Measurements from ENCODE around the gene CDC37L1. TPM values are rescaled to one million over a fixed set of nuclear protein-coding genes. Genes with fewer than 3 reads are reported as not detected.
A peak's percentile ranks its signal among the peaks of the same experiment; 100 is the strongest.
"Not testable (repeated sequence)": the region's sequence is repeated elsewhere in the genome, so short reads cannot be mapped to it uniquely, and the experiment has no call there.

CDC37L1 gene
- total RNA-seq, 1 donor from 2014 or later = 10.7 TPM

DNA sequence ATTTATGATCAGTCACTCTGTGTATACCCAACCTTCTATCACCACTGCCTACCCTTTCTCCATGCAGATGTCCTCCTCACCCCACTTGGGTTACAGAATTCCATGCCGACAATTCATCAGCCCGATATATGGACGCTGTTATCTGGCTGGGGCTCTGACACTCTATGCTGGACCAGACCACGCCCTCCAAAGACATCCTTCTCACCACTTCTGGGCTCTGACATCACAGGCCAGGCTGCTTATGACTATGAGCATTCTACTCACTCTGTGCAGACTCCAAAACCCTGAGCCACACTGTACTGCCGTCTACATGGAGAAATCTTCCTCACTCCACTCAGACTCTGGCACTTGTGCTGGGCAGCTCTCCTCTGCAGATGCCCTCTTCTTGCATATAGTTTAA is 69.2 kb downstream of the CDC37L1 start:
- no peaks in the 10 kb centered on the region for H3K9me3 Mint-ChIP-seq (ENCODE audit: unreplicated experiment)
- DNase-seq (ENCODE audit: low spot score) = no peak
- H3K27ac Mint-ChIP-seq (ENCODE audit: unreplicated experiment) = no peak overlapping the region
- TF ChIP-seq, protein P1, sequence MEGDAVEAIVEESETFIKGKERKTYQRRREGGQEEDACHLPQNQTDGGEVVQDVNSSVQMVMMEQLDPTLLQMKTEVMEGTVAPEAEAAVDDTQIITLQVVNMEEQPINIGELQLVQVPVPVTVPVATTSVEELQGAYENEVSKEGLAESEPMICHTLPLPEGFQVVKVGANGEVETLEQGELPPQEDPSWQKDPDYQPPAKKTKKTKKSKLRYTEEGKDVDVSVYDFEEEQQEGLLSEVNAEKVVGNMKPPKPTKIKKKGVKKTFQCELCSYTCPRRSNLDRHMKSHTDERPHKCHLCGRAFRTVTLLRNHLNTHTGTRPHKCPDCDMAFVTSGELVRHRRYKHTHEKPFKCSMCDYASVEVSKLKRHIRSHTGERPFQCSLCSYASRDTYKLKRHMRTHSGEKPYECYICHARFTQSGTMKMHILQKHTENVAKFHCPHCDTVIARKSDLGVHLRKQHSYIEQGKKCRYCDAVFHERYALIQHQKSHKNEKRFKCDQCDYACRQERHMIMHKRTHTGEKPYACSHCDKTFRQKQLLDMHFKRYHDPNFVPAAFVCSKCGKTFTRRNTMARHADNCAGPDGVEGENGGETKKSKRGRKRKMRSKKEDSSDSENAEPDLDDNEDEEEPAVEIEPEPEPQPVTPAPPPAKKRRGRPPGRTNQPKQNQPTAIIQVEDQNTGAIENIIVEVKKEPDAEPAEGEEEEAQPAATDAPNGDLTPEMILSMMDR (IDR thresholded peaks at IDR 0.05; ENCODE audit: unreplicated experiment) = no peak
- H3K4me1 Mint-ChIP-seq (ENCODE audit: unreplicated experiment) = no peaks in the 10 kb centered on the region
- H3K36me3 Mint-ChIP-seq (ENCODE audit: low read depth, unreplicated experiment) = no peaks in the 10 kb centered on the region
- no peaks in the 10 kb centered on the region for H3K27me3 Mint-ChIP-seq (ENCODE audit: unreplicated experiment)
- no peak overlapping the region for H3K4me3 Mint-ChIP-seq (ENCODE audit: unreplicated experiment)

DNA sequence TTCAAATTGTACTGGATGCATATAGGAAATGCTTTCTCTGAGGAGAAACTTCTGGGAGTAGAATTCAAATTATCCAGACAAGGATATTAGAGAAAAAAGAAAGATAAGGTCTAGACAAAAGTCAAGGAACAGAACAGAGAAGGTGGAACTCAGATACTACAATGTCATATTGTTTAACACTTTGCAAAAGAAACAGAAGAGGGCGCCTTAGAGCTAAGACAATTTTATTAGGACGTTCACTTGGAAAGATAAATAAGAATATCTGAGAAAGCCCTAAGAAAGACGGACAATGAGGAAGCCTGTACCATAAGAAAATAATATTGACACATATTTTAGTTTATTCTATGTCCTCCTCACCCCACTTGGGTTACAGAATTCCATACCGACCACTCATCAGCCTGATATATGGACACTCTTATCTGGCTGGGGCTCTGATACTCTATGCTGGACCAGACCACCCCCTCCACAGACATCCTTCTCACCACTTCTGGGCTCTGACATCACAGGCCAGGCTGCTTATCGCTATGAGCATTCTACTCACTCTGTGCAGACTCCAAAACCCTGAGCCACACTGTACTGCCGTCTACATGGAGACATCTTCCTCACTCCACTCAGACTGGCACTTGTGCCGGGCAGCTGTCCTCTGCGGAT is 70.8 kb downstream of the CDC37L1 start:
- TF ChIP-seq, protein P1 (IDR thresholded peaks at IDR 0.05; ENCODE audit: unreplicated experiment) = peak; percentile 26
- Mint-ChIP-seq H3K4me1 (ENCODE audit: unreplicated experiment) (peaks cover 3% of the 10 kb centered on the region), H3K9me3 (ENCODE audit: unreplicated experiment) (no peaks in the 10 kb centered on the region), H3K4me3 (ENCODE audit: unreplicated experiment) (no peak overlapping the region), H3K27me3 (ENCODE audit: unreplicated experiment) (no peaks in the 10 kb centered on the region), H3K27ac (ENCODE audit: unreplicated experiment) (no peak overlapping the region), H3K36me3 (ENCODE audit: low read depth, unreplicated experiment) (no peaks in the 10 kb centered on the region)
- DNase-seq (ENCODE audit: low spot score) = no peak

DNA sequence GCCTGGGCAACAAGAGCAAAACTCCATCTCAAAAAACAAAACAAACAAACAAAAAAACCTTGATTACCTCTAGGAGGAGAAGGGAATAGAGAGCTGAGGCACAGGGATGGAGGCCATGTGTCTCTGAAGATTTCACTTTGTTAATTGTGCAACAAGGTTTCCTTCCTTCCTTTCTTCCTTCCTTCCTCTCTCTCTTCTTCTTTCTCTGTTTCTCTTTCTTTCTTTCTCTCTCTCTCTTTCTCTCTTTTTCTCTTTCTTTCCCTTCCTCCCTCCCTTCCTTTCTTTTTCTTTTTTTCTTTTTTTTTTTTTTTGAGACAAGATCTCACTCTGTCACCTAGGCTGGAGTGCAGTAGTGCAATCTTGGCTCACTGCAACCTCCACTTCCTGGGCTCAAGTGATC is 75.2 kb downstream of the CDC37L1 start:
- H3K27ac Mint-ChIP-seq (ENCODE audit: unreplicated experiment); H3K27me3 Mint-ChIP-seq (ENCODE audit: unreplicated experiment); H3K4me3 Mint-ChIP-seq (ENCODE audit: unreplicated experiment); H3K9me3 Mint-ChIP-seq (ENCODE audit: unreplicated experiment); H3K36me3 Mint-ChIP-seq (ENCODE audit: low read depth, unreplicated experiment); DNase-seq (ENCODE audit: low spot score); H3K4me1 Mint-ChIP-seq (ENCODE audit: unreplicated experiment): not testable (repeated sequence)

DNA sequence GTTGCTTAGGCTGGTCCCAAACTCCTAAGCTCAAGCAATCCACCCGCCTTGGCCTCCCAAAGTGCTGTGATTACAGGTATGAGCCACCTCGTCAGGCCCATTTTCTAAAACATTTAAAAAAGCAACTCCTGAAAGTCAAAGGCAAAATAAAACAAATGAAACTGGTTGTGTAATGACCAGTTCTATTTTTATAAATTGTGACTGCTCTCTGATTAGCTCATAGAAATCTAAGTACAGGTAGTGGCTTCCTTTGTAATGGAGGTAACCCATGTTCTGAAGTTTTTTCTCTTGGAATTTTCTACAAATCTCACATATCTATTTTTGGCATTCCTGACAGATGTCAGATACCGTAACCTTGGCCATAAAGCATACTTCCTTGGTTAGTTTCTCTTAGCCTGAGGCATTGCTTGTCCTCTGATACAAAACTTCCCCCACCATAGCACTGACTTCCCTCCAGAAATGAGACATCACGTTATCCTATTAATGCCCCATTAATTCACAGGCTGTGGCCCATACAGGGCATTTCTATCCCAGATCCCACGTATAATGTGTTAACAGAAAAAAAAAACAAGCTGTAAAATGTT is 75.7 kb downstream of the CDC37L1 start:
- H3K27me3 Mint-ChIP-seq (ENCODE audit: unreplicated experiment) = no peaks in the 10 kb centered on the region
- H3K36me3 Mint-ChIP-seq (ENCODE audit: low read depth, unreplicated experiment) = no peaks in the 10 kb centered on the region
- TF ChIP-seq, protein P1 (IDR thresholded peaks at IDR 0.05; ENCODE audit: unreplicated experiment) = no peak
- H3K4me1 Mint-ChIP-seq (ENCODE audit: unreplicated experiment) = peaks cover 3% of the 10 kb centered on the region
- H3K27ac Mint-ChIP-seq (ENCODE audit: unreplicated experiment) = no peak overlapping the region
- DNase-seq (ENCODE audit: low spot score) = no peak
- no peaks in the 10 kb centered on the region for H3K9me3 Mint-ChIP-seq (ENCODE audit: unreplicated experiment)
- no peak overlapping the region for H3K4me3 Mint-ChIP-seq (ENCODE audit: unreplicated experiment)

DNA sequence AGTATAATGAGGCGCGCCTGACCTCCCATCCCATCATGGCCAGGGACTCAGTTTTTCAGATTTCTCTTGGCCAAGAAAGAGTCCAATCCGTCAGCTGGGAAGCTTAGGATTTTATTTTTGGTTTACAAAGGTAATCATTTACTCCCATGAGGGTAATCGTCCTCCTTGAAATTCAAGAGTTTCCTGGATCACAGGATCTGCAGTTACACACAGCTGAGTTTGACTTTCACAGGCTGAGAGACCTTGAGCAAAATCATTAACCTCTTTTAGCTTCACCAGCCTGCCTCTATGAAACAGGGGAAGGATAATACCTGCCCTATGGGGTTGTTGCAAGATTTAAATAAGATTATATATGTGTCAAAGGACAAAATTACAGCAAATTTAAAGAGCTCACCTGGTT is 77.1 kb downstream of the CDC37L1 start:
- TF ChIP-seq, protein P1 (IDR thresholded peaks at IDR 0.05; ENCODE audit: unreplicated experiment) = no peak
- peaks cover 3% of the 10 kb centered on the region for H3K4me1 Mint-ChIP-seq (ENCODE audit: unreplicated experiment)
- DNase-seq (ENCODE audit: low spot score) = no peak
- H3K27ac Mint-ChIP-seq (ENCODE audit: unreplicated experiment) = no peak overlapping the region
- no peaks in the 10 kb centered on the region for H3K27me3 Mint-ChIP-seq (ENCODE audit: unreplicated experiment)
- no peaks in the 10 kb centered on the region for H3K9me3 Mint-ChIP-seq (ENCODE audit: unreplicated experiment)
- no peak overlapping the region for H3K4me3 Mint-ChIP-seq (ENCODE audit: unreplicated experiment)
- H3K36me3 Mint-ChIP-seq (ENCODE audit: low read depth, unreplicated experiment) = no peaks in the 10 kb centered on the region

Other genes with a start within 250 kb of the CDC37L1 start
- 2.2 TPM for gene SLC1A1, start 189.1 kb upstream of the CDC37L1 start, total RNA-seq (ENCODE audit: unreplicated experiment)
- gene PLPP6, start 17.3 kb upstream of the CDC37L1 start, total RNA-seq (ENCODE audit: unreplicated experiment) = 7.7 TPM
- 6.7 TPM for gene SPATA6L, start 13.1 kb upstream of the CDC37L1 start, total RNA-seq (ENCODE audit: unreplicated experiment)
- gene AK3, start 61.6 kb downstream of the CDC37L1 start, total RNA-seq (ENCODE audit: unreplicated experiment) = 29.2 TPM
- 12.2 TPM for gene RCL1, start 113.4 kb downstream of the CDC37L1 start, total RNA-seq (ENCODE audit: unreplicated experiment)

Data from endothelial cell (in vitro differentiated cells).